ENCODE results near the gene ELAVL4. TPM values are rescaled to one million over a fixed set of nuclear protein-coding genes. Genes with fewer than 3 reads are reported as not detected.

Gene ELAVL4
- total RNA-seq, 4 donors from 2014 or later, result 1.2 TPM; not detected in 3

DNA sequence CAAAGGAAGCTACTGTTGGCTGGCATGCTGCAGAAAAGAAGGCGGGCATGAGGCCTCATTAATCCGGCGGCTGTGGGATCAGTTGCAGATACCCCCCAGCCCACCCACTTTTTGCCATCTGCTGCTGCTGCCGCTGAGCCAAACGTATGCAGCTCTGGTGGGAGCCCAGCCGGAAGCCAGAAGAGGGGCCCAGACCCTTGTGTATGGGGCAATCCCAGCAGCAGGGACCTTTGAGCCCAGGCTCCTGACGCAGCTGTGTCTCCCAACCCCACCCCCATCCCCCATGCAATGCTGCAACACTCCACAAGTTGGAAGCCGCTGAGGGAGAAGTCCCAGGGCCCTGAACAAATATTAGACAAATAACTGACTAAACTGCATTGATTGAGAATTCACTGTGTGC lies 106.0 kb downstream of the ELAVL4 start:
- no peaks in the 10 kb centered on the region for H3K36me3 ChIP-seq

GRCh38 chr1:50218344-50219120 lies 109.8 kb downstream of the ELAVL4 start:
- Histone ChIP-seq H3K4me1 (no peaks in the 10 kb centered on the region), H3K36me3 (no peaks in the 10 kb centered on the region), H3K27me3 (no peaks in the 10 kb centered on the region), H3K9me3 (no peaks in the 10 kb centered on the region), H3K27ac (no peak overlapping the region), H3K4me3 (no peak overlapping the region)
- no peak for DNase-seq
- intact Hi-C loops (cut with DNase I; ENCODE audit: low total_unique reads), result no loop called here
- TF ChIP-seq POLR2A (IDR thresholded peaks at IDR 0.05), result no peak
- TF ChIP-seq, protein P1, sequence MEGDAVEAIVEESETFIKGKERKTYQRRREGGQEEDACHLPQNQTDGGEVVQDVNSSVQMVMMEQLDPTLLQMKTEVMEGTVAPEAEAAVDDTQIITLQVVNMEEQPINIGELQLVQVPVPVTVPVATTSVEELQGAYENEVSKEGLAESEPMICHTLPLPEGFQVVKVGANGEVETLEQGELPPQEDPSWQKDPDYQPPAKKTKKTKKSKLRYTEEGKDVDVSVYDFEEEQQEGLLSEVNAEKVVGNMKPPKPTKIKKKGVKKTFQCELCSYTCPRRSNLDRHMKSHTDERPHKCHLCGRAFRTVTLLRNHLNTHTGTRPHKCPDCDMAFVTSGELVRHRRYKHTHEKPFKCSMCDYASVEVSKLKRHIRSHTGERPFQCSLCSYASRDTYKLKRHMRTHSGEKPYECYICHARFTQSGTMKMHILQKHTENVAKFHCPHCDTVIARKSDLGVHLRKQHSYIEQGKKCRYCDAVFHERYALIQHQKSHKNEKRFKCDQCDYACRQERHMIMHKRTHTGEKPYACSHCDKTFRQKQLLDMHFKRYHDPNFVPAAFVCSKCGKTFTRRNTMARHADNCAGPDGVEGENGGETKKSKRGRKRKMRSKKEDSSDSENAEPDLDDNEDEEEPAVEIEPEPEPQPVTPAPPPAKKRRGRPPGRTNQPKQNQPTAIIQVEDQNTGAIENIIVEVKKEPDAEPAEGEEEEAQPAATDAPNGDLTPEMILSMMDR (IDR thresholded peaks at IDR 0.05), result no peak

More for the DNA sequence above, 106.0 kb downstream of the ELAVL4 start:
- no peak for DNase-seq
- H3K27me3 ChIP-seq, result no peaks in the 10 kb centered on the region
- no peaks in the 10 kb centered on the region for H3K9me3 ChIP-seq
- intact Hi-C loops (cut with DNase I; ENCODE audit: low total_unique reads), result no loop called here
- H3K27ac ChIP-seq, result no peak overlapping the region
- TF ChIP-seq, protein P1 (IDR thresholded peaks at IDR 0.05), result no peak
- no peaks in the 10 kb centered on the region for H3K4me1 ChIP-seq
- no peak overlapping the region for H3K4me3 ChIP-seq

- Histone ChIP-seq H3K36me3 (no peaks in the 10 kb centered on the region), H3K4me1 (no peaks in the 10 kb centered on the region), H3K27me3 (no peaks in the 10 kb centered on the region), H3K27ac (no peak overlapping the region), H3K4me3 (no peak overlapping the region), H3K9me3 (no peaks in the 10 kb centered on the region)
- intact Hi-C loops (cut with DNase I; ENCODE audit: low total_unique reads), result no loop called here
- TF ChIP-seq, protein P1 (IDR thresholded peaks at IDR 0.05), result no peak
- TF ChIP-seq POLR2A (IDR thresholded peaks at IDR 0.05), result no peak
- no peak for DNase-seq
Observed at GRCh38 chr1:50228871-50229384, 120.2 kb downstream of the ELAVL4 start.

DNA sequence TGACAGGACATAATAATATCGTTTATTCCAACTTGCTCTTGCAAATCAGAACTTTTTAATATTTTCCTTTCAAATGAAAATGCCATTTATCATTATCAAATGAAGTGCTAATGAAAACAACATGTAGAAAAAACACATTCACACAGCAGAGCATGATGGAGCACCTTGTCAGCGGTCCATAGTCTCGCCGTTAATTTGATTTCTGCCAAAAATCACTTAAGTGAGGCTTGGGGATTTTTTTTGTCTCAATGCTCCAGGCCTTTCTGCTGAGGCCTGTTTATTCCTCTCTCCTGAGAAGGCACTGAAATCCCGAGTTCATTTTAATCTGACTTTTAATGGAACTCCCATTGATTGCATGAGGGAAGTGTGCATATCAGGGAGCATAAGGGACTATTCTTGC lies 122.5 kb downstream of the ELAVL4 start:
- Histone ChIP-seq H3K4me1 (no peaks in the 10 kb centered on the region), H3K36me3 (no peaks in the 10 kb centered on the region), H3K27me3 (no peaks in the 10 kb centered on the region), H3K4me3 (no peak overlapping the region), H3K27ac (no peak overlapping the region), H3K9me3 (no peaks in the 10 kb centered on the region)
- intact Hi-C loops (cut with DNase I; ENCODE audit: low total_unique reads), result no loop called here
- no peak for TF ChIP-seq POLR2A (IDR thresholded peaks at IDR 0.05)
- TF ChIP-seq, protein P1 (IDR thresholded peaks at IDR 0.05), result no peak
- peak in 1 of 2 donors; percentile 21 for DNase-seq

GRCh38 chr1:50232336-50232735 lies 123.6 kb downstream of the ELAVL4 start:
- no peak overlapping the region for H3K4me3 ChIP-seq
- H3K27ac ChIP-seq, result no peak overlapping the region
- H3K9me3 ChIP-seq, result no peaks in the 10 kb centered on the region
- no peaks in the 10 kb centered on the region for H3K36me3 ChIP-seq
- no peaks in the 10 kb centered on the region for H3K27me3 ChIP-seq
- intact Hi-C loops (cut with DNase I; ENCODE audit: low total_unique reads), result no loop called here
- TF ChIP-seq, protein P1 (IDR thresholded peaks at IDR 0.05), result no peak
- TF ChIP-seq POLR2A (IDR thresholded peaks at IDR 0.05), result no peak
- DNase-seq, result no peak
- no peaks in the 10 kb centered on the region for H3K4me1 ChIP-seq

Data from uterus (tissue), 4 donors.